Adrenal gland (tissue), 5 donors: ENCODE measurements around the gene PSD2.

Experiments used
- CTCF ChIP-seq, 6 experiments: fragments of 450-650 bp in 4 of 6; fragments of 200-600 bp in 2 of 6; sonication (generic) in 1 of 6; IDR thresholded peaks; 1 replicate in 5 of 6; 2 replicates in 1 of 6; pipeline versions ENCODE4 v1.5.1 to v1.8.0; 2016 to 2021; ENCODE audit warnings: antibody characterized with exemption in 6 of 6, mild to moderate bottlenecking in 2 of 6, moderate library complexity in 1 of 6
- POLR2A ChIP-seq, 2 donors: fragments of 450-650 bp; IDR thresholded peaks; one replicate each; pipeline ENCODE4 v1.6.1; 2017; ENCODE audit warnings: antibody characterized with exemption in 2 of 2, mild to moderate bottlenecking in 2 of 2, moderate library complexity in 1 of 2
- donor health status: DM: no; HTN: no; CAD: no.

- TF ChIP-seq CTCF (IDR thresholded peaks at IDR 0.05): no peak
- TF ChIP-seq POLR2A (IDR thresholded peaks at IDR 0.05): no peak
Observed at GRCh38 chr5:139855451-139855850, 59.8 kb downstream of the PSD2 start.
